Measurements from ENCODE around the gene RIMKLB.
"Not testable (repeated sequence)": the region's sequence is repeated elsewhere in the genome, so short reads cannot be mapped to it uniquely, and the experiment has no call there.

RIMKLB gene

DNA sequence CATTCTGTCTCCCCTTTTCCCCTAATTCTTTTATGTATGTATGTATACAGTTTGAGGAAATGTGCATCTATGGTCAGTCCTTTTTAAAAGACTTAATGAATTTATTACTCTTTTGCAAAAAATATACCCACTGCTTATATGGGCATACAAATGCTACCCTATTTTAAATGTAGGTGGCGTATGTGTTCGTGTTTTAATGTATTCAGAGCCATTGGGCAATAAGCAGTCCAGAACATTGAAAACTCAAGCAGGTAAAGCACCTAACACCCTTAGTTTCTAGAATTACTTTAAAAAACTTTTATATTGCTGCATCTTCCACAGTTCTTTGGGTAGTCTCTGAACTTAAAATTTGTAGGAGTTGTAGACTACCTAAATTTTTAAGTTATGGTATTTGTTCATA, 82.1 kb downstream of the RIMKLB start:
- no peak for DNase-seq

DNA sequence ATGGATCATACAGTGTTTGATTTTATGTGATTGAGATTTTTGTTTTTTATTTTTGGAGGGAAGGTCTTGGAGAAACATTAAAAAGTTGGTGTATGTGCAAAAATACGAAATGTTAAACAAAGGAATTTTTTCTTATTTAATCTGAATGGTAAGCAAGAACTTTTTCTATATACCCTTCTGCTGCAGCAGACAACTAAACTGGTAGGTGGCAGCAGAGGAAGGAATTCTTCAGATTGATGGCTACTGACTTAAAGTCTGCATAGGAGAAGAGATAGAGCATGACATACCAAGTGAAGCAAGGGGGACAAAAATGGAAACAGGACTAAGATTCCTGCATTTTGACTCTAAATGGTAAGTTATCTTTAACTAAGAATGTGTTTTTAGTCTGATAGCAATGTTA, 82.6 kb downstream of the RIMKLB start:
- no peak for DNase-seq

DNA sequence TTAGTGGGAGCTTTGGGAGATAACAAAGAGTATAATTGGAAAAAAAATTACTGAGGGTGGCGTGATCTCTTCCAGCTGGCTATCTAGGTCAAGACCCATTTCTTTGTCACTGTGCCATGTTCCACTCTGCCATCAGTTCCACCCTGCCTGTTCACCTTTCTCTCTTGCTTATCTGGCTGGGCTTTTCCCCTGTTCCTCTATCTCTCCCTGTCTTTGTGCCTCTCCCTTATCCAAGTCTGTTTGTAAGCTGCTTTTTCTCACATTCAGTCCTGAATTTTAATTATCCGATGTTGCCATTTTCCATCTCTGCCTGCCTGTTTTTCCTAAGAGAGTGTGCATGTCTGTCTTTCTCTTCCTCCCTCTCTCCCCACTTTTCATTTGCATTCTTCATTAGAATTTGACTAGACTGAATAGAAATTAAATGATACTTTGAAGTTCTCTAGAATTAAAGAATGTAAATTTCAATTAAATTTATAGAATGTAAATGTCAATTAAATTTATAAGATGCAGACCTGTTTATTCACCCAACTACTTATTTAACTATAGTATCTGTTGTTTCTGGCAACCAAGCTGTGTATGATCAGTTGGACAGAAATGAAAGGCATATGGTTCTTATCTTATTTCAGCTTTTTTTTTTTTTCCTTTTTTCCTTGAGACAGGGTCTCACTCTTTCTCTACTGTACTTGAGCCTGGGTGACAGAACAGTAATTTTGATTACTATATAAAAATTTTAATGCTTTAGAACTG, 83.8 kb downstream of the RIMKLB start:
- no peak for DNase-seq

DNA sequence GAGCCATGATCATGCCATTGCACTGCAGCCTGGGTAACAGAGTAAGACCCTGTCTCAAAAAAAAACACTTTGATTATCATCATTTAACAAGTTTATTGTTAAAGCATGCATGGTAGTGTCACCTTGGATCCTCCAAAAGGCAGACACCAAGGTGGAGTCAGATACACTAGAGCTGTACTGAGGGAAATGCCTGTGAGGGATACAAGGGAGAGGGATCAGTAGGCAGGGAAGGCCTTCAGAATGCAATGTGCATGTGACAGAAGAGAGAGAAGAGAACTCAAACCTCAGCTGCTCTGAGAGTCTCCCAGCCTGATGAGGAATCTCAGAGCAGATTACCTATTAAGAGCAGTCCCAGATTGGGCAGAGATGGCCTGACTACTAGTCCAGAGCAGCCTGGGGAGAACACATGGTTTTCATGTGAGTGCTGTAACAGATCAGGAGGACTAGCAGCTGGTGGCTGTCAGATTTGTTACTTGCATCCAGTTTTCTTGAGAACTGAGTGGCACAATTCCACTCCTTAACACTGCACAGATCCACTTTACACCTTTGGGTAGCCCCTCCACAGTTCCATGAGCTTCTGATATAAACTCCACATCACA, 86.6 kb downstream of the RIMKLB start:
- no peak for DNase-seq

DNA sequence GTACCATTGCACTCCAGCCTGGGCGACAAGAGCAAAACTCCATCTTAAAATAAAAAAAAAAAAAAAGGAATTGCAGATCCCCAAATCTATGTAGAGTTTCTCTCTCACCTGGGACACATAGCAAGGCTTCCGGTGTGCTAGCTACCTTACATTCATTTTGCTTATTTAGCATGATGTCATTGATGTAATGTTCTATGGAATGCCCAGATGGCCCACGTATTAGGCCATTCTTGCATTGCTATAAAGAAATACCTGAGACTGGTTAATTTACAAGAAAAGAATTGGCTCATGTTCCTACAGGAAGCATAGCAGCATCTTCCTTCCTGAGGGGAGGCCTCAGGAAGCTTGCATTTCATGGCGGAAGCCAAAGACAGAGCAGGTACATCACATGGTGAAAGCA, 87.7 kb downstream of the RIMKLB start:
- DNase-seq: no peak

DNA sequence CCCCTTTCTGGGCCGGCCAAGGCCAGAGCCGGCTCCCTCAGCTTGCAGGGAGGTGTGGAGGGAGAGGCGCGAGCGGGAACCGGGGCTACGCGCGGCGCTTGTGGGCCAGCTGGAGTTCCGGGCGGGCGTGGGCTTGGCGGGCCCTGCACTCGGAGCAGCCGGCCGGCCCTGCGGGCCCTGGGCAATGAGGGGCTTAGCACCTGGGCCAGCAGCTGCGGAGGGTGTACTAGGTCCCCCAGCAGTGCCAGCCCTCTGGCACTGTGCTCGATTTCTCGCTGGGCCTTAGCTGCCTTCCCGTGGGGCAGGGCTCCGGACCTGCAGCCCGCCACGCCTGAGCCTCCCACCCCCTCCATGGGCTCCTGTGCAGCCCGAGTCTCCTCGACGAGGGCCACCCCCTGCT, 89.4 kb downstream of the RIMKLB start:
- not testable (repeated sequence) for DNase-seq

DNA sequence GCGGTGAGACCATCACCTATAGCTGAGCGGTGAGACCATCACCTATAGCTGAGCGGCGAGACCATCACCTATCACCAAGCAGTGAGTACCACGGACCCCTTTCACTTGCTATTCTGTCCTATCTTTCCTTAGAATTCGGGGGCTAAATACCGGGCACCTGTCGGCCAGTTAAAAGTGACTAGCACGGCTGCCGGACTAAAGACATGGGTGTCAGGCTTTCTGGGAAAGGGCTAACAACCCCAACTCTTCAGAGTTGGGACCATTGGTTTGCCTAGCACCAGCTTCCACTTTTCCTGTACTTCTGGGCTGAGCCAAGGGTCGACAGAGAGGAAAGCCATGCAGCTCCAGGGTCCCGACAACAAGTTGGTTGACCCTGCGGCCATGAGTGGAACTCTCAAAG, 90.9 kb downstream of the RIMKLB start:
- not testable (repeated sequence) for DNase-seq

DNA sequence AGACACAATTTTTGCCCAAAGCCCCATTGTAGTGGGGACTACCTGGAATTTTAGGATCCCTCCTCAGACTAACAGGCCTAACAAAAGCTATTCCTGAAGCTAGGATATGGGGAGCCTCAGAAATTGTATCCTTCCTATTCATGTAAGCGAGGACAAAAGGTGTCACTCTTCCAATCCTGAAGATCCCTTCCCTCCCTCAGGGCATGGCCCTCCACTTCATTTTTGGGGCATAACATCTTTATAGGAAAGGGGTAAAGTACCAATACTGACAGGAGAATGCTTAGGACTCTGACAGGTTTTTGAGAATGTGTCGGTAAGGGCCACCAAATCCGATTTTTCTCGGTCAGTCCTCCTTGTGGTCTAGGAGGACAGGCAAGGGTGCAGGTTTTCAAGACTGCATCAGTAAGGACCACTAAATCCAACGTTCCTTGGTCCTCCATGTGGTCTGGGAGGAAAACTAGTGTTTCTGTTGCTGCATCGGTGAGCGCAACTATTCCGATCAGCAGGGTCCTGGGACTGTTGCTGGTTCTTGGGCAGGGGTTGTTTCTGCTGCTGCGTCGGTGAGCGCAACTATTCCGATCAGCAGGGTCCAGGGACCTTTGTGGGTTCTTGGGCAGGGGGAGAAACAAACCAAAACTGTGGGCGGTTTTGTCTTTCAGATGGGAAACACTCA, 91.7 kb downstream of the RIMKLB start:
- DNase-seq: not testable (repeated sequence)

DNA sequence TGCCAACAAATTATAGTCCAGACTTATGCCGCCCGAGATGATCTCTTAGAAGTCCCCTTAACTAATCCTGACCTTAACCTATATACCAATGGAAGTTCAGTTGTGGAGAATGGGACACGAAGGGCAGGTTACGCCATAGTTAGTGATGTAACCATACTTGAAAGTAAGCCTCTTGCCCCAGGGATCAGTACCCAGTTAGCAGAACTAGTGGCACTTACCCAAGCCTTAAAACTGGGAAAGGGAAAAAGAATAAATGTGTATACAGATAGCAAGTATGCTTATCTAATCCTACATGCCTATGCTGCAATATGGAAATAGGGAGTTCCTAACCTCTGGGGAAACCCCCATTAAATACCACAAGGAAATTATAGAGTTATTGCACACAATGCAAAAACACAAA, 95.4 kb downstream of the RIMKLB start:
- not testable (repeated sequence) for DNase-seq

DNA sequence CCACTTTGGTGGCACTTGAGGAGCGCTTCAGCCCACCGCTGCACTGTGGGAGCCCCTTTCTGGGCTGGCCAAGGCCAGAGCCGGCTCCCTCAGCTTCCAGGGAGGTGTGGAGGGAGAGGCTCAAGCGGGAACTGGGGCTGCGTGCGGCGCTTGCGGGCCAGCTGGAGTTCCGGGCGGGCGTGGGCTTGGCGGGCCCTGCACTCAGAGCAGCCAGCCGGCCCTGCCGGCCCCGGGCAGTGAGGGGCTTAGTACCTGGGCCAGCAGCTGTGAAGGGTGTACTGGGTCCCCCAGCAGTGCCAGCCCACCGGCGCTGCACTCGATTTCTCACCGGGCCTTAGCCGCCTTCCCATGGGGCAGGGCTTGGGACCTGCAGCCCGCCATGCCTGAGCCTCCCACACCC, 96.8 kb downstream of the RIMKLB start:
- DNase-seq: not testable (repeated sequence)

DNA sequence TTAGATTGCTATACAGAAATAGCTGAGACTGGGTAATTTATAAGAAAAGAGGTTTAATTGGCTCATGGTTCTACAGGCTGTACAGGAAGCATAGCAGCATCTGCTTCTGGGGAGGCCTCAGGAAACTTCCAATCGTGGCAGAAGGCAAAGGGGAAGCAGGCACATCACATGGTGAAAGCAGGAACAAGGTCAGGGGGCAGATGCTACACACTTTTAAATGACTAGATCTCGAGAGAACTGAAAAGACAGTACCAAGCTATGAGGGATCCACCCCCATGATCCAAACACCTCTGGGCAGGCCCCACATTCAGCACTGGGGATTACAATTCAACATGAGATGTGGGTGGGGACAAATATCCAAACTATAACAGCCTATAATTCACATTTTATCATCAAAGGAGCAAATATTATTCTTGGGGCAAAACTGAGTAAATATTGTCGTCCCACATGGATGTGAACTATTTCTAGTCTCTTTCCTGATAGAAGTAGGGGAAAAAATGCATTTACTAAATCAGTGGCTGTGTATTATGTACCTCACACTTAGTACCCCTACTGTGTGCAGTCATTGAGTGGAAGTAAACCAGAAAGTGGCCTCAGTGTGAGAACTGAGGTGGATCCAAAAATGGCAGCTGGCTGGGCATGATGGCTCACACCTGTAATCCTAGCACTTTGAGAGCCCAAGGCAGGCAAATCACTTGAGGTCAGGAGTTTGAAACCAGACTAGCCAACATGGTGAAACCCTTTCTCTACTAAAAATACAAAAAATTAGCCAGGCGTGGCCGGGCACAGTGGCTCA, 99.2 kb downstream of the RIMKLB start:
- no peak for DNase-seq

DNA sequence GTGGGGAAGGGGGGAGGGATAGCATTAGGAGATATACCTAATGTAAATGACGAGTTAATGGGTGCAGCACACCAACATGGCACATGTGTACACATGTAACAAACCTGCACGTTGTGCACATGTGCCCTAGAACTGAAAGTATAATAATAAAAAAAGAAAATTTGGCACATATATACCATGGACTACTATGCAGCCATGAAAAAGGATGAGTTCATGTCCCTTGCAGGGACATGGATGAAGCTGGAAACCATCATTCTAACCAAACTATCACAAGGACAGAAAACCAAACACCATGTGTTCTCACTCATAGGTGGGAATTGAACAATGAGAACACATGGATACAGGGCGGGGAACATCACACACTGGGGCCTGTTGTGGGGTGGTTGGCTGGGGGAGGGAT, 103.4 kb downstream of the RIMKLB start:
- not testable (repeated sequence) for DNase-seq

DNA sequence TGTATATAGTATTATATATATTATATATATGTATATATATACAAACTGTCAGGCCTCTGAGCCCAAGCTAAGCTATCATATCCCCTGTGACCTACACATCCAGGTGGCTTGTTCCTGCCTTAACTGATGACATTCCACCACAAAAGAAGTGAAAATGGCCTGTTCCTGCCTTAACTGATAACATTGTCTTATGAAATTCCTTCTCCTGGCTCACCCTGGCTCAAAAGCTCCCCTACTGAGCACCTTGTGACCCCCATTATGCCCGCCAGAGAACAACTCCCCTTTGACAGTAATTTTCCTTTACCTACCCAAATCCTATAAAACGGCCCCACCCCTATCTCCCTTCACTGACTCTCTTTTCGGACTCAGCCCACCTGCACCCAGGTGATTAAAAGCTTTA, 107.0 kb downstream of the RIMKLB start:
- not testable (repeated sequence) for DNase-seq

DNA sequence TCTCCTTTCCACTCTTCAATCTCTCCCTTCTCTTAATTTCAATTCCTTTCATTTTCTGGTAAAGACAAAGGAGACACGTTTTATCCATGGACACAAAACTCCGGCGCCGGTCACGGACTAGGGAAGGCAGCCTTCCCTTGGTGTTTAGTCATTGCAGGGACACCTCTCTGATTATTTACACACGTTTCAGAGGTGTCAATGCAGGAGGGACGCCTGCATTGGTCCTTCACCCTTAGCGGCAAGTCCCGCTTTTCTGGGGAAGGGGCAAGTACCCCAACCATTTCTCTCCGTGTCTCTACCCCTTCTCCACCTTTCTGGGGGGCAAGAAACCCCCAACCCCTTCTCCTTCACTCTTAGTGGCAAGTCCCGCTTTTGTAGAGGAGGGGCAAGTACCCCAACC, 107.7 kb downstream of the RIMKLB start:
- not testable (repeated sequence) for DNase-seq

DNA sequence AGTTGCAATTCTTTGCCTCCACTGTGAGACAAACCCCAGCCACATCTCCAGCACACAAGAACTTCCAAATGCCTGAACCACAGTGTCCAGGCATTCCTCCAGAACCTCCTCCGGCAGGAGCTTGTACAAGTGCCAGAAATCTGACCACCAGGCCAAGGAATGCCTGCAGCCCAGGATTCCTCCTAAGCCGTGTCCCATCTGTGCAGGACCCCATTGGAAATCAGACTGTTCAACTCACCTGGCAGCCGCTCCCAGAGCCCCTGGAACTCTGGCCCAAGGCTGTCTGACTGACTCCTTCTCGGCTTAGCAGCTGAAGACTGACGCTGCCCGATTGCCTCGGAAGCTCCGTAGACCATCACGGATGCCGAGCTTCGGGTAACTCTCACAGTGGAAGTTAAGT, 109.3 kb downstream of the RIMKLB start:
- DNase-seq: not testable (repeated sequence)

DNA sequence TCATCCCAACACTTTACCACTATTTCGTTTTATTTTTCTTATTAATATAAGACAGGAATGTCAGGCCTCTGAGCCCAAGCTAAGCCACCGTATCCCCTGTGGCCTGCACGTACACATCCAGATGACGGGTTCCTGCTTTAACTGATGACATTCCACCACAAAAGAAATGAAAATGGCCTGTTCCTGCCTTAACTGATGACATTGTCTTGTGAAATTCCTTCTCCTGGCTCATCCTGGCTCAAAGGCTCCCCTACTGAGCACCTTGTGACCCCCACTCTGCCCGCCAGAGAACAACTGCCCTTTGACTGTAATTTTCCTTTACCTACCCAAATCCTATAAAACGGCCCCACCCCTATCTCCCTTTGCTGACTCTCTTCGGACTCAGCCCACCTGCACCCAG, 112.3 kb downstream of the RIMKLB start:
- not testable (repeated sequence) for DNase-seq

DNA sequence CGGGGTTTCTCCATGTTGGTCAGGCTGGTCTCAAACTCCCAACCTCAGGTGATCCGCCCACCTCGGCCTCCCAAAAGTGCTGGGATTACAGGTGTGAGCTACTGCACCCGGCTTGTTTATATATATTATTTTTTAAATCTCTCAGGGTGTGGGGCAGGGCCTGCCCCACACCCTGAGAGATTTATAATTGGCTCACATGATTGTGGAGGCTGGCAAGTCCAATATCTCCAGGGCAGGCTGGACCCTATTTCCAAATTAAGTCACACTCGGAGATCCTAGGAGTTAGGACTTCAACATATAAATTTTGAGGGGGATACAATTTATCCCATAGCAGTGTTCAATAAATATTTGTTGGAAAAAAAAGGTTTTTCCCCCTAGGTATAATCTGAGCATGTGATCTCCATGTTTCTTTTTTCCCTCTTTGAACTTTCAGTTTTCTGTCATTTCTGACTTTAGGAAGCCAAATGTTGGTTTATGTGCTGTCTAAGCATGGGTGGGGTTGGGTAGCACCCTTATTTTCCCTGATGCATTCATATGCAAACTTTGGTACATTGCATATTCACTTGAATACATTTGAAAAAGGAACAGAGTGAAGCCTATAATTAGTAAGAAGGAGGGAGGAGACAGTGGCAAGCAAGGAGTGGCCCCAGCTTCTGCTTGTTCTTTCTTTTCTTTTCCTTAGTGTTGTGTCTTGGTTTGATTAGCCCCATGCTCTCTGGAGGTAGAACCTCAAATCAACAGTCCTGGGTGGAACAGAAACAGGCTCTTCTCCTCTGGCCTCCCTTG, 116.0 kb downstream of the RIMKLB start:
- DNase-seq: no peak

DNA sequence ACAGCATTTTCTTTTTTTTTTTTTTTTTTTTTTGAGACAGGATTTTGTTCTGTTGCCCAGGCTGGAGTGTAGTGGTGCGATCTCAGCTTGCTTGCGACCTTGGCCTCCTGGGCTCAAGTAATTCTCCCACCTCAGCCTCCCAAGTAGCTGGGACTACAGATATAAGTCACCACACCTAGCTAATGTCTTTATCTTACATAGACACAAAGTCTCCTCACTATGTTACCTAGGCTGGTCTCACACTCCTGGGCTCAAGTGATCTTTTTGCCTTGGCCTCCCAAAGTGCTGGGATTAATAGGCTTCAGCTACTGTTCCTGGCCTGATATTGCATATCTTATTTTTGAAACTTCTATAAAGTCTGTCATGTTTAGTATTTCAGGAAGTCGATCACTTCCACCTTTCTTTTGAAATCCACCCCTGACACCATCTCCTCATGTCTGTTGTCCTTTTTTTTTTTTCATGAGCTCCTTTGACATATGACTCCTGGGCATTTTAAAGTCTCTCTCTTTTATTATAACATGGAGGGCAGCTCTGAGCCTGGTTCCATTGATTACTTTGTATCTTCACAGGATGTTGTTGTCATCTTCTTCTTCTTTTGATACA, 118.8 kb downstream of the RIMKLB start:
- no peak for DNase-seq

DNA sequence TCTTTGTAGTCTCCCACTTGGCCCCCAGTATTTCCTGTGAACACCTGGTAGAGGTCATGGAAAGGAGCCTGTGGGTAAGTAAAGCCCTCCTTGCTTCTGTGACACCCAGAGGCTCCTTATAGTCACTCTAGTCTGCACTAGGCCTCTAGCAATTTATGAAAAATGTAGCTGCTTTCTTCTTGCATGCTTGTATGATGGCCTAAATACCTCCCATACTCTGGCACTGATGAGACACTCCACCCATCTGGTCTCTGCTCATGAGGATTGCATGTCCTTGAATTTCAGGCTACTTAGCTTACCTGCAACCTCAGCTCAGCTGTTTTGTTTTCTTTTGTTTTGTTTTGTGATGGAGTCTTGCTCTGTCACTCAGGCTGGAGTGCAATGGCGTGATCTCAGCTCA, 120.1 kb downstream of the RIMKLB start:
- no peak for DNase-seq

DNA sequence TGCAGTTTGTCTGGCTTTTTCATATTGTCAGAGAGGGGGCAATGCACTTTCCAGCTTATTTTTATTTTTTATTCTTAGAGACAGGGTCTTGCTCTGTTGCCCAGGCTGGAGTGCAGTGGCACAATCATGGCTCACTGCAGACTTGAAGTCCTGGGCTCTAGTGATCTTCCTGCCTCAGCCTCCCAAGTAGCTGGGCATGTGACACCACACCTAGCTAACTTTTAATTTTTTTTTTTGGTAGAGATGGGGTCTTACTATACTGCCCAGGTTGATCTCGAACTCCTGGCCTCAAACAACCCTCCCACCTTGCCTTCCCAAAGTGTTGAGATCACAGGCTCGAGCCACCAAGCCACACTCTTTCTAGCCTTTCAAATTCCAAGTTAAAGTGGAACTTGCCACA, 120.7 kb downstream of the RIMKLB start:
- no peak for DNase-seq

DNA sequence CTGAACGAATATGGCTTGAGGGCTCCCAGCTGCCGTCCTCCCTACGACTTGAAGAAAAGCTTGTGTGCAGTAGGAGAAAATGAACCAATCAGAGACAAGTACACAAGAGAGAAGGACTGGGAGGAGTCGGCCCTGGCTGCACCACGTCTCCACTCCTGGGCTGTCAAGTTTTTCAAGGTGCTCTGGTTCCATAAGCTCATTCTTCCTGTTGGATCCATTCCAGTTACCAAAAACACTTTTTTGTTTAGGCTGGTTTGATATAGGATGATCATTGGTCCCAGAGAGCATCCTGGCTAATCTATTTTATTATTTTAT, 121.8 kb downstream of the RIMKLB start:
- DNase-seq: no peak

DNA sequence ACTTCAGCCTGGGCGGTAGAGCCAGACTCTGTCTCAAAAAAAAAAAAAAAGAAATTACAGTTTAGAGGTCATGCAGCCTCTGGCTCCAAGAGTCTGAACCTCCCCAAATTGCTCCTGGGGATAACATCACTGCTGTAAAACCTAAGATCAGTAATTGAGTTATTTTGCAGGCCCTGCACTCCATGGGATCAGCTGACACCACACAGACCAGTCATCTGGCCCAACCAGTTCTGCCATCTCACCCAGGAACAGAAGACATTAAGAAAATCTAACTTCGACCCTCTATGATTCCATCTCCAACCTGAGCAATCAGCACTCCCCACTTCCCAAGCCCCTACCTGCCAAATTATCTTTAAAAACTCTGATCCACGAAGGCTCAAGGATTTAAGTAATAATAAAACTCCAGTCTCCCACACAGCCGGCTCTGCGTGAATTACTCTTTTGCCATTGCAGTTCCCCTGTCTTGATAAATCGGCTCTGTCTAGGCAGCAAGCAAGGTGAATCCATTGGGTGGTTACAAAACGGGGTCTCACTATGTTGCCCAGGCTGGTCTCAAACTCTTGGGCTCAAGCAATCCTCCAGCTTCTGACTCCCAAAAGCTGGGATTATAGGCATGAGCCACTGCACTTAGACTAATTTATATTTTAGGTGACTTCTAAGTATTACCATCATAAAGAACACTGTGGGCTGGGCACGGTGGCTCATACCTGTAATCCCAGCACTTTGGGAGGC, 123.1 kb downstream of the RIMKLB start:
- DNase-seq: not testable (repeated sequence)

All from activated CD4-positive, alpha-beta T cell treated with anti-CD3 and anti-CD28 coated beads for 48 hours (primary cell).